K562 (cell line): ENCODE measurements around the gene FIBIN.

Source experiments
- NFATC3 ChIP-seq: fragments of 450-650 bp; IDR thresholded peaks from 2 replicates; pipeline ENCODE4 v1.6.1; 2017; ENCODE audit warnings: mild to moderate bottlenecking
- NR2C2 ChIP-seq, 2 experiments: fragments of 200-800 bp in 1 of 2; sonication (Bioruptor generic) in 1 of 2; sonication (generic) in 1 of 2; formaldehyde crosslinking in 1 of 2; IDR thresholded peaks; 2 replicates each; pipeline versions ENCODE4 v1.6.1 to v1.8.0; 2016 to 2022; ENCODE audit warnings: mild to moderate bottlenecking in 1 of 2, missing compliant biosample characterization in 1 of 2, missing genetic modification characterization in 1 of 2, missing genetic modification reagents in 1 of 2
- POLR2A ChIP-seq: fragments of 450-650 bp; conservative IDR thresholded peaks from 2 replicates; pipeline ENCODE4 v1.6.1; 2016
- POLR2AphosphoS5 ChIP-seq: IDR thresholded peaks from 2 replicates; pipeline ENCODE4 v1.6.1; 2011; ENCODE audit warnings: mild to moderate bottlenecking, low read depth, low read length, moderate library complexity; ENCODE audit not compliant: control insufficient read depth, insufficient read depth
- RBFOX2 ChIP-seq: fragments of 200-400 bp; formaldehyde crosslinking; IDR thresholded peaks from 2 replicates; pipeline ENCODE4 v1.6.1; 2017; ENCODE audit warnings: low read depth, mild to moderate bottlenecking, low read length, moderate library complexity
- TF ChIP-seq, protein P1 (sequence below), 3 experiments: IDR thresholded peaks in 2 of 3; conservative IDR thresholded peaks in 1 of 3; 2 replicates each; pipeline ENCODE4 v1.5.1; 2011 to 2012; ENCODE audit warnings: low read length in 3 of 3, mild to moderate bottlenecking in 3 of 3, control low read depth in 2 of 3, improper control_type of control experiment in 1 of 3, inconsistent platforms in 1 of 3, low read depth in 1 of 3, mixed read lengths in 1 of 3, moderate library complexity in 1 of 3; ENCODE audit not compliant: insufficient read depth in 2 of 3

DNA sequence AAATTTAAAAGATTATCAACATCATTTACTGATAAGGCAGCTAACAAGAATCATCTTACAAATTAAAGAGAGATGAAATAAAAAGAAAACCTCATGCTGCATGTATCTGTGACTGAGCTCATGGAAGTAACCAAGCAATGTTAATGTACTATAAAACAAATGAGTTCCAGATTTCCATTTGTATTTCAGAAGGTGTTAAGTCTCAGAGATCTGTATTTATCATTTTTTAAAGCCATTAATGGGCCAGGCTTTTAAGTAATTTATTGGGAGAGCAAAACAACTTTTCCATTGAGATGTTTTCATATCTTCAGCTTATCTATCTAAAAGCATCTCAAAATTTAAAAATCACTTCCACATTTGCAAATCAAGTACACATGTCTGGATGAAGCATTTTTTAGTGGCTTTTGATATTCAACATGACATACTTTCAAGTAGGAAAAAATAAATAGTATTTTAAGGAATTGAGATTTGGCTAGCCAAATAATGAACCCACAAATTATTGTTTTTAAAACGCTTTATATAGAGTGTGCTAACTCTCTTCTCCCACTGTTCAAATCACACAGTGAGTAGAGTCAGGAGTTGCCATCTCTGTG, 28.8 kb downstream of the FIBIN start:
- TF ChIP-seq RBFOX2 (no peak), NR2C2 (CRISPR knock-in tag; IDR thresholded peaks at IDR 0.05) (no peak), NR2C2 (tag; IDR thresholded peaks at IDR 0.05) (no peak), NFATC3 (no peak), POLR2A (no peak), POLR2AphosphoS5 (no peak)
- TF ChIP-seq, protein P1, sequence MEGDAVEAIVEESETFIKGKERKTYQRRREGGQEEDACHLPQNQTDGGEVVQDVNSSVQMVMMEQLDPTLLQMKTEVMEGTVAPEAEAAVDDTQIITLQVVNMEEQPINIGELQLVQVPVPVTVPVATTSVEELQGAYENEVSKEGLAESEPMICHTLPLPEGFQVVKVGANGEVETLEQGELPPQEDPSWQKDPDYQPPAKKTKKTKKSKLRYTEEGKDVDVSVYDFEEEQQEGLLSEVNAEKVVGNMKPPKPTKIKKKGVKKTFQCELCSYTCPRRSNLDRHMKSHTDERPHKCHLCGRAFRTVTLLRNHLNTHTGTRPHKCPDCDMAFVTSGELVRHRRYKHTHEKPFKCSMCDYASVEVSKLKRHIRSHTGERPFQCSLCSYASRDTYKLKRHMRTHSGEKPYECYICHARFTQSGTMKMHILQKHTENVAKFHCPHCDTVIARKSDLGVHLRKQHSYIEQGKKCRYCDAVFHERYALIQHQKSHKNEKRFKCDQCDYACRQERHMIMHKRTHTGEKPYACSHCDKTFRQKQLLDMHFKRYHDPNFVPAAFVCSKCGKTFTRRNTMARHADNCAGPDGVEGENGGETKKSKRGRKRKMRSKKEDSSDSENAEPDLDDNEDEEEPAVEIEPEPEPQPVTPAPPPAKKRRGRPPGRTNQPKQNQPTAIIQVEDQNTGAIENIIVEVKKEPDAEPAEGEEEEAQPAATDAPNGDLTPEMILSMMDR (IDR thresholded peaks at IDR 0.05 in 2 of 3, conservative IDR thresholded peaks at IDR 0.05 in 1 of 3; ENCODE audit: insufficient read depth in 2 of 3, low read depth in 1 of 3, low read length in 3 of 3): no peak
